NCI-H345 treated with DMSO at 0.1 percent for 48 hours (cell line): Measurements from ENCODE around the gene MYO3A.

Experiments
- DNase-seq: peaks from one replicate; lab custom pipeline; 2025; ENCODE audit not compliant: unreplicated experiment; lab: John Stamatoyannopoulos, UW

Gene MYO3A, protein sequence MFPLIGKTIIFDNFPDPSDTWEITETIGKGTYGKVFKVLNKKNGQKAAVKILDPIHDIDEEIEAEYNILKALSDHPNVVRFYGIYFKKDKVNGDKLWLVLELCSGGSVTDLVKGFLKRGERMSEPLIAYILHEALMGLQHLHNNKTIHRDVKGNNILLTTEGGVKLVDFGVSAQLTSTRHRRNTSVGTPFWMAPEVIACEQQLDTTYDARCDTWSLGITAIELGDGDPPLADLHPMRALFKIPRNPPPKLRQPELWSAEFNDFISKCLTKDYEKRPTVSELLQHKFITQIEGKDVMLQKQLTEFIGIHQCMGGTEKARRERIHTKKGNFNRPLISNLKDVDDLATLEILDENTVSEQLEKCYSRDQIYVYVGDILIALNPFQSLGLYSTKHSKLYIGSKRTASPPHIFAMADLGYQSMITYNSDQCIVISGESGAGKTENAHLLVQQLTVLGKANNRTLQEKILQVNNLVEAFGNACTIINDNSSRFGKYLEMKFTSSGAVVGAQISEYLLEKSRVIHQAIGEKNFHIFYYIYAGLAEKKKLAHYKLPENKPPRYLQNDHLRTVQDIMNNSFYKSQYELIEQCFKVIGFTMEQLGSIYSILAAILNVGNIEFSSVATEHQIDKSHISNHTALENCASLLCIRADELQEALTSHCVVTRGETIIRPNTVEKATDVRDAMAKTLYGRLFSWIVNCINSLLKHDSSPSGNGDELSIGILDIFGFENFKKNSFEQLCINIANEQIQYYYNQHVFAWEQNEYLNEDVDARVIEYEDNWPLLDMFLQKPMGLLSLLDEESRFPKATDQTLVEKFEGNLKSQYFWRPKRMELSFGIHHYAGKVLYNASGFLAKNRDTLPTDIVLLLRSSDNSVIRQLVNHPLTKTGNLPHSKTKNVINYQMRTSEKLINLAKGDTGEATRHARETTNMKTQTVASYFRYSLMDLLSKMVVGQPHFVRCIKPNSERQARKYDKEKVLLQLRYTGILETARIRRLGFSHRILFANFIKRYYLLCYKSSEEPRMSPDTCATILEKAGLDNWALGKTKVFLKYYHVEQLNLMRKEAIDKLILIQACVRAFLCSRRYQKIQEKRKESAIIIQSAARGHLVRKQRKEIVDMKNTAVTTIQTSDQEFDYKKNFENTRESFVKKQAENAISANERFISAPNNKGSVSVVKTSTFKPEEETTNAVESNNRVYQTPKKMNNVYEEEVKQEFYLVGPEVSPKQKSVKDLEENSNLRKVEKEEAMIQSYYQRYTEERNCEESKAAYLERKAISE (N-terminal part only)

DNA sequence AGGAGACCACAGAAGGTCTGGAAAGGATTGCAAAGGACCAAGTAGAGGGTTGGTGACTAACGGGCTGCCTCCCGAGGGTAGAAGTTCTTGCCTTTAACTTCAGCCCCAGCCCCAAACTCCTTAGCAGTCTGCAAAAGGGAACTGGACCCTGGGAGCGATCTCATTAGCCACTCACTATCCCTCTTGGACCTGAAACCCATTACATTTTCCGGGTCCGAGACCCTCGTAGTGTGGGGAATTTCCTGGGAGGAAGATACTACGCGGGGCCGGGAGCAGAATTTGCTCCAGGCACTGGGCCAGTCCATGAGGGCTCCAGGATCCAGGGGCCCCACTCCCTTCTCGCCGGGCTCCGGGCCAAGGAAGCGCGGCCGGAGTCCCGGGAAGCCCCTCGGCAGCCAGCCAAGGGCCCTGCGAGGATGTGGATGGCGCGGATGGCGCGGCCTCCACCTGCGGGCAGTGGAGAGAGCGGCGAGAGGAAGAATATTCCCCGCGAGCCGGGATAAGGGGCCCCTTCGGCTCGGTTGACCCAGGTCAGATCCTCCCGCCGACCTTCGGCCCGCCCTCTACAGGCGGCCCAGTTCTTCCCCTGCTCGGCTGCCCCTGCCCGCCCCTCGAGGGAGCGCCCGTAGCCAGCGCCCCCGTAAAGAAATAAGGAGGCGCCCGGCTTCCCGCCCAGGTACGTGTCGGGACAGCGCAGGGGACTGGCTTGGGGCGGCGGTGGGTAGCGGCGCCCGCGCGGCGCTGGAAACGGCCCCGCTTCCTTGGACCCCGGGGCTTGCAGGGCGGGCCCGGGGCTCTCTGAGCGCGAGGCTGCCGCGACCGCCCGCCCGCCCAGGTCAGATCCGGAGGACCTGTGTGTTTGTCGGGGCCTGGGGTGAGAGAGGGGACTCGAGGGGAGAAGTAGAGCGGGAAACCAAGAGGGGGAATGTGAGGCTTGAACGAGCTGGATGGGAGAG lies at the start of gene MYO3A:
Gene MYO3A, plus strand, starts transcription at position 577 of the 956 bp plus-strand sequence. CDS start 17,882 bp downstream, outside the sequence.
- DNase-seq: no peak

DNA sequence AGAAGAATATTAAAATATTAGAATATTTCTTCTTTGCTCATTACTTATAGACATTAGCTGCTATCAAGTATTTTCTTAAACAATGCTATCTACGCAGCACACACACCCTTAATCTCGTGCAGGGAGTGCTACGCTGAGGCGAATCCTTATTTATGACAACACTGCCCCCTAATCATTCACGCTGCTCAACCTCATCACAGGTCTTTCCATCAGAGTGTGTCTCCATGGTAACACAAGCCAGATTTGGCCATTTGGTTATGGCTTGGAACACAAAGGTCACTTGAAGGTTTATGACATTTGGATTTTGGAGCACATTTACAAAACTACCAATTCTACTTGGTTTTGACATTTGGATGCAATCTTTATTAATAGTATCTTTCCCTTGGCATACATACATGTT lies 45.4 kb upstream of the MYO3A start:
- DNase-seq: no peak

DNA sequence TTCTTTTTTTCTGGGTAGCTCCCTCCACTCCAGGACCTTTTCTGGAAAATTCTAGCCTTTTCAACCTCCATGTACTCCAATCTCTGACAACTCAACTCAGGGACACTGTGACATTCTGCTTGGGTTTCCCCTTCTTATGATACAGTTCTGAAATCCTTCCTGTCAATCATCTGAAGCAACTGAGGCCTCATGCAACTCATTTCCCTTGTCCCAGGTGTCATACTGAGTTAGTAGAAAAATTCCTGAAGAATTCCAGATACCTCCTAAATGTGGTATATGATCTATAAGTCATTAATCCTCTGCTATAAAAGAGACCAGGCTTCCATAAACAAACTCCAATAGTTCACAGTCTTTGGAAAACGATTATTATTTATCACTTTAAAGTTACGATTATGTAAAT lies 43.0 kb upstream of the MYO3A start:
- no peak for DNase-seq

DNA sequence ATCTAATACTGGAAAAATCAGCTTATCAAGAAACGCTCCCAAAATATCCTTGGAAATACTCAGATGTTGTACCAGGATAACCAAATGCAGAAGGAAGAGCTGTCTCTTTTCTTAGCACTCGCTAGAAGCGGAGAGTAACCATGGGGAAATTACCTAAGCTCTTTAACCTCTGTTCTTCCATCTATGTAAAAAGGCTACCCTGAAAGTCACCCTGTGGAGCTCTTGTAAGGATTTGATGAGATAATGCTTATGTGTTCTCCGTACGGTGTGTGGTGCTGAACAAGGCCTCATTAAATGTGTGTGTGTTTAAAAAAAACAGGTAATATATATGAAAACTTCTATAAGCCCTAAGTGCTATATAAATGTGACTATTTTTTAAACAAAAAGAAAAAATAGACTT lies 38.2 kb upstream of the MYO3A start:
- no peak for DNase-seq

DNA sequence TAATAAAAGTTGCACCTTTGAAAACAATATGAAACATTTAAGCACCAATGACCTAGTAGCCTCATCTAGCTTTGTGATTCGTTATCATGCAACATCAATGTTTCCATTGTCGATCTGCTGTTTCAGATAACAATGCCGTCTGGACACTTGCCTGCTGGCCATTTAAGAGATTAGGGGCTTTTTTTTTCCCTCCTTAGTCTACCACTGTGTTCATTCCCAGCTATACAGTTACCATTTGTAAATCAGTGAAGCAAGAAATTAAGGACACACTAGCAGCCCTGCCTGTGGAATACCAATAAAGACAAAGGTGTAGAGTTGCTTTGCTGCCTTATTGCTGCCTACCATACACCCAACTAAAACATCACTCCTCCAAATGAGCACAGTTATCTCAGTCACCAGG lies 37.6 kb upstream of the MYO3A start:
- DNase-seq: no peak

DNA sequence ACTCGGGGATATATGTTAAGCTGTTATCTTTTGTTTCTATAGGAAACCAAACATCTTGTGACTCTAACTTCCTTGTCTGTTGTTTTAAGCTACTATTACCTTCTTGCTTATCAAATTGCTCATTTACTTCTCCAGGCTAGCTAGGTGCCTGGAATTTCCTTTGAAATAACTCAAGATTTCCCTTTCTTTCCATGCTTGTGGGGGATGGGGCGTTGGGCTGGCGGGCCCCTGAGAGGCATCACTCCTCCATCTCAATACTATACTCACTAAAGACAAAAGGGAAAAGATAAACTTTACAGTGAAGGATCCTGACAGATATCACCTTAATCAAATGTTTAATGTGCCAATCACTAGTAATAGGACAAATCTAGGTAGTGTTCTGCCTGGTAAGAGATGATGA lies 34.7 kb upstream of the MYO3A start:
- no peak for DNase-seq

- DNase-seq: no peak
These were observed 32.8 kb upstream of the MYO3A start for GRCh38 chr10:25901199-25901598.

DNA sequence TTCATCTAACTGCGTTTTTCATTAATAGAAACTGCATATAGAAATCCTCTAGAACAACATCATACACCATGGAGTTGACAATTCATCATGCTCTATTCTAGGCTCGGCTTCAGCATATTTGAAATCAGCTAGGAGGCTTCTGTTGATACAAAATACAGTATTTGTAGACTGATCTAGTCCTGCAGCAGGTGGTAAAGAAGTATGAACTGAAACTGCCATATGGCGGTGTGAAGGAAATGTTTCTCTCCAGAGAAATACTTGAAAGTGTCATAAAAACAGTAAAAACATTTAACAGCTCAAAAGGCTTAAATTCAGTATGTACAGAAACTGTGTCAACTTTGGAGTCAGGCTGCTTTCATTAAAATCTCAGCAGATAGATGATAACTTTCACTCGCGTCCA lies 32.0 kb upstream of the MYO3A start:
- no peak for DNase-seq

- no peak for DNase-seq
These were observed 26.8 kb upstream of the MYO3A start for GRCh38 chr10:25907261-25907660.

DNA sequence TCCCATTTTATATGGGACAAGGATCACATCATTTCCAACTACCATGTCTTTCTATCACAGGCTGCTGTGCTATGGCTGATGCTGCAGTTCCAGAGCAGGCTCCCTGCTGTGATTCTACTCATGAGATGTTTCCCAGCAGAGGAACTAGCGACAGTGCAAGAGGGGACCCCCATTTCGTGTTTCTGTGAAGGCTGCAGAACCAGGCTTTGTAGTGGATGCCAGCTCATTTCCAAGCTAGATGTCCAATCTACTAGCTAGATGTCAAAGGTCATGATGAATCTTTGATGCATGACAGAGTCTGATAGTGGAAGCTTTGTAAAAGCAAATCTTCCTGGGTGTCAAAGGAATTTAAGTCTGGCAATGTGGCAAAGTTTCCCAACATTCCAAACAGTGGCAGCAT lies 21.2 kb upstream of the MYO3A start:
- DNase-seq: no peak

DNA sequence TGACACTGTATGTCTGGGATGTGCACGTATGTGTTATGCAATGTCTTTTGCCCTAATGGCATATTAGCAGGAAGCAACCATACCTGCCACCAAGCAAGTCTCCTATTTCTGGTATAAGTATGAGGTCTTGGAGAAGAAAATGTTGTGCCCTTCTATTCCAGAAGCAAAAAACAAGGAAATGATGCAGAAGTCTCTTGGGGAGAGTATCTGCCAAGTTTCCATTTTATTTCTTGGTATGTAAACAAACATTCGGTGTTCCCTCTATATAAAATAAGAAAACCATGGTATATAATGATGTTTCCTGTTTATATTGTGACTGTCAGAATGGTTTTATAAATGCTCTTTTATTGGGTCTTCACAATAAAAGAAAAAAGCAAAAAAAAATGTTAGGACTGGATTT lies 19.3 kb upstream of the MYO3A start:
- DNase-seq: no peak

DNA sequence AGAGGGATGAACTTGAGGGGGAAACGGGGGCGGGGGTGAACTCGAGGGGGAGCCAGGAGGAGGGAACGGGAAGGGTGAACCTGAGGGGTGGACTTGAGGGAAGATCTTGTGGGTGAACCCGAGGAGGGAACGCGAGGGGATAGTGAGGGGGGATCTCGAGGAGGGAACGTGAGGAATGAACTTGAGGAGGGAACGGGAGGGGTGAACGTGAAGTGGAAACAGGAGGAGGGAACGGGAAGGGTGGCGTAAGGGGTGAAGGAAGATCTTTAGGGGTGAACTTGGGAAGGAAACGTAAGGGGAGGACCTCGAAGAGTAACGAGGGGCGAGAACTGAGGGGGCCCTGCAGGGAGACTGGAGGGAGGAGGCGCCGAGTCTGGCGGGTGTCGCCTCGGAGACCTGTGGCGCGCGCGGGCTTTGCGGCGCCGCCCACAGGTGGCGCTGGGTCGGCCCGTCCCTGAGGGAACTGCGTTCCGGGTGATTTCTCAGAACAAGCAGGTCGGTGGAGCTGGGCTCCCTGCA lies 651 bp downstream of the MYO3A start:
- DNase-seq: no peak

GRCh38 chr10:25938405-25938804 lies 4.4 kb downstream of the MYO3A start:
- DNase-seq: no peak

- DNase-seq: no peak
These were observed 10.7 kb downstream of the MYO3A start for GRCh38 chr10:25944771-25945170.

GRCh38 chr10:25952857-25953256 lies 18.8 kb downstream of the MYO3A start:
- no peak for DNase-seq

- DNase-seq: no peak
These were observed 20.8 kb downstream of the MYO3A start for GRCh38 chr10:25954851-25955250.

- no peak for DNase-seq
These were observed 25.7 kb downstream of the MYO3A start for GRCh38 chr10:25959540-25960232.

GRCh38 chr10:25965584-25965983 lies 31.6 kb downstream of the MYO3A start:
- no peak for DNase-seq

DNA sequence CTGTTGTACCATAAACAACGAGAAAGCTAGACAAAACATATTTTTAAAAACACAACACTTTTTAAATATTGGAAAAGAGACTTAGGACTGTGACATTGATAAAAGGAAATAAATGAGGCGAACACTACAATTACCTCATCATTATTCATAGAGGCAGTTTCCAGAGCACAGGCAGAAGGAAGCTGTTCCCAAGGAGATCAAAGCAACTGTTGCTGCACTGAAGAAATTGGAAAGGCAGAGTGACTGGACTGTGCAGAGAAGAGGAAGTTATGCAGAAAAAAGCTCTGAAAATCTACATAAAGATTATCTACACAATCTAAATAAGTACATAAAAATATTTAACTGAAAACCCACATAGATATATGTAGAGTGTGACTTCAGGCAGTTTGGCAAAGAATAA lies 32.8 kb downstream of the MYO3A start:
- no peak for DNase-seq
